Measurements from ENCODE around the gene LCOR. TPM values are rescaled to one million over a fixed set of nuclear protein-coding genes. Genes with fewer than 3 reads are reported as not detected.

The LCOR gene
- total RNA-seq, 1 donor from 2014 or later = 35.3 TPM

GRCh38 chr10:97025613-97026242 is 193.6 kb downstream of the LCOR start:
- TF ChIP-seq EZH2phosphoT487 (IDR thresholded peaks at IDR 0.05) (no peak), CTCF (IDR thresholded peaks at IDR 0.05) (peak; percentile 91)
- Histone ChIP-seq H4K20me1 (ENCODE audit: low read depth) (peaks cover under 1% of the 10 kb centered on the region), H3K79me2 (ENCODE audit: low read depth) (no peaks in the 10 kb centered on the region), H3K9me3 (ENCODE audit: low read depth) (no peaks in the 10 kb centered on the region), H3K4me3 (no peak overlapping the region), H3F3A (ENCODE audit: low read depth) (peaks cover 20% of the 10 kb centered on the region), H3K27me3 (no peaks in the 10 kb centered on the region), H3K4me1 (peaks cover 19% of the 10 kb centered on the region), H3K4me2 (no peak overlapping the region), H3K9ac (no peak overlapping the region), H3K27ac (no peak overlapping the region), H3K36me3 (no peaks in the 10 kb centered on the region), H2AFZ (replicated peaks) (peak overlapping the region; percentile 39)
- no peak overlapping the region for H3K4me3 Mint-ChIP-seq
- DNase-seq (ENCODE audit: low spot score) = peak; percentile 82
- peaks cover 30% of the 10 kb centered on the region for H3K4me1 Mint-ChIP-seq
- no peaks in the 10 kb centered on the region for H3K36me3 Mint-ChIP-seq
- H3K27me3 Mint-ChIP-seq (ENCODE audit: insufficient read depth, low read depth) = peaks cover 17% of the 10 kb centered on the region
- H3K27ac Mint-ChIP-seq = no peak overlapping the region
- H3K9me3 Mint-ChIP-seq = no peaks in the 10 kb centered on the region

- H3K4me1 Mint-ChIP-seq = peaks cover 15% of the 10 kb centered on the region
- DNase-seq (ENCODE audit: low spot score) = no peak
- H3K27ac Mint-ChIP-seq = no peak overlapping the region
- peaks cover 12% of the 10 kb centered on the region for H3K27me3 Mint-ChIP-seq (ENCODE audit: insufficient read depth, low read depth)
- no peaks in the 10 kb centered on the region for H3K79me2 ChIP-seq (ENCODE audit: low read depth)
- no peak overlapping the region for H3K4me2 ChIP-seq
- no peaks in the 10 kb centered on the region for H3K36me3 Mint-ChIP-seq
- no peaks in the 10 kb centered on the region for H3K9me3 Mint-ChIP-seq
- H2AFZ ChIP-seq (replicated peaks) = no peak overlapping the region
- peaks cover 8% of the 10 kb centered on the region for H3F3A ChIP-seq (ENCODE audit: low read depth)
- no peak overlapping the region for H3K4me3 Mint-ChIP-seq
- no peaks in the 10 kb centered on the region for H3K27me3 ChIP-seq
- no peak overlapping the region for H3K4me3 ChIP-seq
- H3K36me3 ChIP-seq = no peaks in the 10 kb centered on the region
- no peak overlapping the region for H3K27ac ChIP-seq
- no peaks in the 10 kb centered on the region for H3K9me3 ChIP-seq (ENCODE audit: low read depth)
- TF ChIP-seq EZH2 (IDR thresholded peaks at IDR 0.05) (no peak), EZH2phosphoT487 (IDR thresholded peaks at IDR 0.05) (no peak), CTCF (IDR thresholded peaks at IDR 0.05) (no peak)
- peaks cover 14% of the 10 kb centered on the region for H3K4me1 ChIP-seq
- no peak overlapping the region for H3K9ac ChIP-seq
- H4K20me1 ChIP-seq (ENCODE audit: low read depth) = no peaks in the 10 kb centered on the region
These were observed 196.2 kb downstream of the LCOR start for GRCh38 chr10:97028126-97028831.

- Histone ChIP-seq H3K27ac (no peak overlapping the region), H2AFZ (replicated peaks) (no peak overlapping the region), H3F3A (ENCODE audit: low read depth) (peaks cover 8% of the 10 kb centered on the region), H3K36me3 (no peaks in the 10 kb centered on the region), H4K20me1 (ENCODE audit: low read depth) (no peaks in the 10 kb centered on the region), H3K9ac (no peak overlapping the region), H3K4me3 (no peak overlapping the region), H3K9me3 (ENCODE audit: low read depth) (no peaks in the 10 kb centered on the region), H3K4me2 (no peak overlapping the region), H3K27me3 (no peaks in the 10 kb centered on the region), H3K79me2 (ENCODE audit: low read depth) (no peaks in the 10 kb centered on the region), H3K4me1 (peaks cover 14% of the 10 kb centered on the region)
- Mint-ChIP-seq H3K27ac (no peak overlapping the region), H3K9me3 (no peaks in the 10 kb centered on the region), H3K36me3 (no peaks in the 10 kb centered on the region), H3K4me3 (no peak overlapping the region), H3K27me3 (ENCODE audit: insufficient read depth, low read depth) (peaks cover 12% of the 10 kb centered on the region), H3K4me1 (peaks cover 17% of the 10 kb centered on the region)
- no peak for DNase-seq (ENCODE audit: low spot score)
- TF ChIP-seq EZH2phosphoT487 (IDR thresholded peaks at IDR 0.05) (no peak), CTCF (IDR thresholded peaks at IDR 0.05) (no peak), EZH2 (IDR thresholded peaks at IDR 0.05) (no peak)
These were observed 196.7 kb downstream of the LCOR start for GRCh38 chr10:97028832-97029178.

All from neural progenitor cell (in vitro differentiated cells).